Breast epithelium (tissue), 4 donors: ENCODE data around the gene FOXO3B. TPM values are rescaled to one million over a fixed set of nuclear protein-coding genes. Genes with fewer than 3 reads are reported as not detected.
"Not testable (repeated sequence)": the region's sequence is repeated elsewhere in the genome, so short reads cannot be mapped to it uniquely, and the experiment has no call there.

Experiments
- DNase-seq, 2 donors: peaks; one replicate each; pipeline ENCODE4 v3.0.0-alpha.2; 2019; ENCODE audit warnings: low spot score in 2 of 2
- H3K27ac ChIP-seq, 2 donors: fragments of 200-600 bp; sonication (generic) in 1 of 2; one replicate each; pipeline ENCODE4 v1.5.1; 2016 to 2019; ENCODE audit warnings: mild to moderate bottlenecking in 1 of 2
- H3K27me3 ChIP-seq, 2 donors: fragments of 200-600 bp; sonication (generic) in 1 of 2; one replicate each; pipeline versions ENCODE4 v1.5.1 to v1.6.0; 2017 to 2019; ENCODE audit warnings: control low read depth in 1 of 2, mild to moderate bottlenecking in 1 of 2
- H3K36me3 ChIP-seq: fragments of 200-600 bp; one replicate; pipeline ENCODE4 v1.5.1; 2019
- H3K4me1 ChIP-seq, 2 donors: fragments of 200-600 bp; sonication (generic); one replicate each; pipeline ENCODE4 v1.5.1; 2016 to 2019; ENCODE audit warnings: control low read depth in 1 of 2
- H3K4me3 ChIP-seq, 3 donors: fragments of 200-600 bp; sonication (generic); 1 replicate in 2 of 3; 2 replicates in 1 of 3; pipeline ENCODE4 v1.5.1; 2016 to 2019; ENCODE audit warnings: mild to moderate bottlenecking in 3 of 3, moderate library complexity in 2 of 3
- H3K9me3 ChIP-seq, 2 donors: fragments of 200-600 bp; sonication (generic) in 1 of 2; one replicate each; pipeline ENCODE4 v1.5.1; 2016 to 2019; ENCODE audit warnings: control low read depth in 1 of 2
- intact Hi-C: fragments of 100-400 bp; cut with DNase I; formaldehyde crosslinking; loops from one replicate; pipeline ENCODE4 v1.15.1; 2023; ENCODE audit warnings: low total_unique reads
- total RNA-seq, 3 donors: library from RNA; depleted of rRNA; stranded (reverse); fragments of >200 nt; gene quantifications; one replicate each; pipeline ENCODE4 v1.1.0, GENCODE V29; 2016

Gene FOXO3B
- total RNA-seq, 3 donors from 2014 or later, result 4.6 to 13.9 (median 8.2) TPM

- H3K27ac ChIP-seq, H3K4me1 ChIP-seq, intact Hi-C loops, H3K9me3 ChIP-seq, DNase-seq, H3K27me3 ChIP-seq, H3K36me3 ChIP-seq, H3K4me3 ChIP-seq: not testable (repeated sequence)
These were observed 13.0 kb upstream of the FOXO3B start for GRCh38 chr17:18695143-18695542.

- H3K4me1 ChIP-seq, H3K27ac ChIP-seq, intact Hi-C loops, DNase-seq, H3K36me3 ChIP-seq, H3K9me3 ChIP-seq, H3K27me3 ChIP-seq: not testable (repeated sequence)
- H3K4me3 ChIP-seq, result peak overlapping the region; percentile 44 to 75 (median 57)
These were observed 554 bp upstream of the FOXO3B start for GRCh38 chr17:18682668-18683067.

- H3K27ac ChIP-seq, H3K4me3 ChIP-seq, H3K27me3 ChIP-seq, H3K36me3 ChIP-seq, H3K9me3 ChIP-seq, intact Hi-C loops, H3K4me1 ChIP-seq, DNase-seq: not testable (repeated sequence)
These were observed 4.7 kb downstream of the FOXO3B start for GRCh38 chr17:18677381-18677780.

- H3K9me3 ChIP-seq, H3K4me3 ChIP-seq, intact Hi-C loops, H3K36me3 ChIP-seq, H3K27ac ChIP-seq, DNase-seq, H3K27me3 ChIP-seq, H3K4me1 ChIP-seq: not testable (repeated sequence)
These were observed 5.2 kb downstream of the FOXO3B start for GRCh38 chr17:18676928-18677327.

GRCh38 chr17:18672395-18673227 is 9.5 kb downstream of the FOXO3B start:
- H3K4me1 ChIP-seq, H3K36me3 ChIP-seq, H3K27ac ChIP-seq, H3K27me3 ChIP-seq, DNase-seq, intact Hi-C loops, H3K4me3 ChIP-seq: not testable (repeated sequence)
- peaks cover 5 to 11% of the 10 kb centered on the region in 2 donors for H3K9me3 ChIP-seq

- H3K36me3 ChIP-seq, H3K27ac ChIP-seq, intact Hi-C loops, DNase-seq, H3K4me3 ChIP-seq, H3K27me3 ChIP-seq, H3K4me1 ChIP-seq: not testable (repeated sequence)
- H3K9me3 ChIP-seq, result peaks cover 11 to 13% of the 10 kb centered on the region in 2 donors
These were observed 13.5 kb downstream of the FOXO3B start for GRCh38 chr17:18668625-18669024.

- H3K4me1 ChIP-seq, H3K27me3 ChIP-seq, intact Hi-C loops, H3K36me3 ChIP-seq, DNase-seq, H3K27ac ChIP-seq, H3K4me3 ChIP-seq: not testable (repeated sequence)
- H3K9me3 ChIP-seq, result peaks cover 22 to 23% of the 10 kb centered on the region in 2 donors
These were observed 14.6 kb downstream of the FOXO3B start for GRCh38 chr17:18667535-18667934.

GRCh38 chr17:18666326-18666725 is 15.8 kb downstream of the FOXO3B start:
- DNase-seq, H3K4me3 ChIP-seq, H3K36me3 ChIP-seq, H3K4me1 ChIP-seq, H3K27ac ChIP-seq, intact Hi-C loops, H3K27me3 ChIP-seq: not testable (repeated sequence)
- peaks cover 33 to 34% of the 10 kb centered on the region in 2 donors for H3K9me3 ChIP-seq

GRCh38 chr17:18661924-18662624 is 20.0 kb downstream of the FOXO3B start:
- H3K27ac ChIP-seq, H3K4me3 ChIP-seq, intact Hi-C loops, H3K4me1 ChIP-seq, DNase-seq, H3K36me3 ChIP-seq, H3K27me3 ChIP-seq: not testable (repeated sequence)
- peaks cover 26 to 40% of the 10 kb centered on the region in 2 donors for H3K9me3 ChIP-seq

- H3K36me3 ChIP-seq, DNase-seq, H3K27me3 ChIP-seq, intact Hi-C loops, H3K9me3 ChIP-seq, H3K4me1 ChIP-seq, H3K4me3 ChIP-seq, H3K27ac ChIP-seq: not testable (repeated sequence)
These were observed 32.0 kb downstream of the FOXO3B start for GRCh38 chr17:18650094-18650493.

GRCh38 chr17:18644291-18644690 is 37.8 kb downstream of the FOXO3B start, which contains the start of gene TBC1D28:
TSS of gene TBC1D28 (minus strand) at chr17:18644391. CDS start at chr17:18641352, 3,039 bp downstream.
- H3K27me3 ChIP-seq, H3K36me3 ChIP-seq, intact Hi-C loops, DNase-seq, H3K27ac ChIP-seq, H3K9me3 ChIP-seq, H3K4me1 ChIP-seq, H3K4me3 ChIP-seq: not testable (repeated sequence)

GRCh38 chr17:18643124-18643523 is 39.0 kb downstream of the FOXO3B start:
- H3K27me3 ChIP-seq, H3K4me3 ChIP-seq, H3K4me1 ChIP-seq, H3K9me3 ChIP-seq, intact Hi-C loops, H3K36me3 ChIP-seq, DNase-seq, H3K27ac ChIP-seq: not testable (repeated sequence)

GRCh38 chr17:18638357-18638756 is 43.8 kb downstream of the FOXO3B start:
- H3K27me3 ChIP-seq, intact Hi-C loops, H3K4me3 ChIP-seq, H3K36me3 ChIP-seq, H3K9me3 ChIP-seq, H3K27ac ChIP-seq, H3K4me1 ChIP-seq, DNase-seq: not testable (repeated sequence)
